Chondrocyte (in vitro differentiated cells): Measurements from ENCODE around the gene ARHGAP1. TPM values are rescaled to one million over a fixed set of nuclear protein-coding genes. Genes with fewer than 3 reads are reported as not detected.
A peak's percentile ranks its signal among the peaks of the same experiment; 100 is the strongest.

Experiments used
- DNase-seq: peaks from one replicate; pipeline ENCODE4 v3.0.0; 2021; ENCODE audit warnings: mixed read lengths, low spot score
- H3K27ac Mint-ChIP-seq: one replicate; pipeline ENCODE4 v1.8.0; 2021; ENCODE audit warnings: mild to moderate bottlenecking, moderate library complexity, mixed read lengths; ENCODE audit not compliant: unreplicated experiment
- H3K27me3 Mint-ChIP-seq: 2 replicates; pipeline ENCODE4 v1.8.0; 2021; ENCODE audit warnings: low read depth, mixed read lengths
- H3K36me3 Mint-ChIP-seq: 2 replicates; pipeline ENCODE4 v1.8.0; 2021; ENCODE audit warnings: low read depth, mixed read lengths
- H3K4me1 Mint-ChIP-seq: 2 replicates; pipeline ENCODE4 v1.8.0; 2021; ENCODE audit warnings: low read depth, mild to moderate bottlenecking, mixed read lengths
- H3K4me3 Mint-ChIP-seq: one replicate; pipeline ENCODE4 v1.8.0; 2021; ENCODE audit warnings: mild to moderate bottlenecking, moderate library complexity, mixed read lengths; ENCODE audit not compliant: unreplicated experiment
- H3K9me3 Mint-ChIP-seq: 2 replicates; pipeline ENCODE4 v1.8.0; 2021; ENCODE audit warnings: low read depth, mixed read lengths
- CTCF ChIP-seq: fragments of 200-600 bp; sonication (generic); IDR thresholded peaks from 2 replicates; pipeline ENCODE4 v1.5.0; 2021; ENCODE audit warnings: antibody characterized with exemption, mild to moderate bottlenecking, moderate library complexity
- total RNA-seq: library from RNA; stranded (reverse); gene quantifications from 3 replicates; pipeline ENCODE4 v1.2.1, GENCODE V29; 2021

The ARHGAP1 gene
- total RNA-seq, 1 donor from 2014 or later = 163 TPM

GRCh38 chr11:46665356-46665755, 35.1 kb downstream of the ARHGAP1 start:
- Mint-ChIP-seq H3K4me3 (no peak overlapping the region), H3K4me1 (peaks cover 17% of the 10 kb centered on the region), H3K27me3 (no peaks in the 10 kb centered on the region), H3K27ac (no peak overlapping the region), H3K9me3 (no peaks in the 10 kb centered on the region), H3K36me3 (peaks cover 42% of the 10 kb centered on the region)
- no peak for TF ChIP-seq CTCF
- no peak for DNase-seq

GRCh38 chr11:46664612-46665011, 35.8 kb downstream of the ARHGAP1 start:
- no peak overlapping the region for H3K4me3 Mint-ChIP-seq
- H3K9me3 Mint-ChIP-seq = no peaks in the 10 kb centered on the region
- H3K4me1 Mint-ChIP-seq = peaks cover 18% of the 10 kb centered on the region
- peaks cover 45% of the 10 kb centered on the region for H3K36me3 Mint-ChIP-seq
- no peak for TF ChIP-seq CTCF
- no peak for DNase-seq
- peak overlapping the region; percentile 22 for H3K27ac Mint-ChIP-seq
- H3K27me3 Mint-ChIP-seq = no peaks in the 10 kb centered on the region

- H3K27ac Mint-ChIP-seq = no peak overlapping the region
- peaks cover 23% of the 10 kb centered on the region for H3K4me1 Mint-ChIP-seq
- DNase-seq = no peak
These were observed 37.0 kb downstream of the ARHGAP1 start for GRCh38 chr11:46663277-46663940.

GRCh38 chr11:46662366-46662765, 38.1 kb downstream of the ARHGAP1 start:
- H3K27me3 Mint-ChIP-seq = no peaks in the 10 kb centered on the region
- peaks cover 48% of the 10 kb centered on the region for H3K36me3 Mint-ChIP-seq
- no peaks in the 10 kb centered on the region for H3K9me3 Mint-ChIP-seq

More at GRCh38 chr11:46663277-46663940, 37.0 kb downstream of the ARHGAP1 start:
- H3K27me3 Mint-ChIP-seq = no peaks in the 10 kb centered on the region
- H3K4me3 Mint-ChIP-seq = no peak overlapping the region
- no peak for TF ChIP-seq CTCF
- peaks cover 44% of the 10 kb centered on the region for H3K36me3 Mint-ChIP-seq
- no peaks in the 10 kb centered on the region for H3K9me3 Mint-ChIP-seq

GRCh38 chr11:46661836-46662235, 38.6 kb downstream of the ARHGAP1 start:
- no peak overlapping the region for H3K4me3 Mint-ChIP-seq
- H3K27ac Mint-ChIP-seq = no peak overlapping the region
- peaks cover 30% of the 10 kb centered on the region for H3K4me1 Mint-ChIP-seq
- no peak for TF ChIP-seq CTCF
- no peak for DNase-seq
- H3K9me3 Mint-ChIP-seq = no peaks in the 10 kb centered on the region
- peaks cover 45% of the 10 kb centered on the region for H3K36me3 Mint-ChIP-seq
- H3K27me3 Mint-ChIP-seq = no peaks in the 10 kb centered on the region

More at GRCh38 chr11:46662366-46662765, 38.1 kb downstream of the ARHGAP1 start:
- Mint-ChIP-seq H3K4me1 (peaks cover 31% of the 10 kb centered on the region), H3K4me3 (no peak overlapping the region), H3K27ac (no peak overlapping the region)
- no peak for TF ChIP-seq CTCF
- DNase-seq = no peak
